GM08714 (cell line): ENCODE data around the gene BLVRB.
"Not testable (repeated sequence)": the region's sequence is repeated elsewhere in the genome, so short reads cannot be mapped to it uniquely, and the experiment has no call there.

Experiments
- H3K4me3 ChIP-seq: fragments of 200-500 bp; sonication (Bioruptor generic); 2 replicates; pipeline ENCODE4 v1.5.1; 2014; ENCODE audit warnings: mild to moderate bottlenecking, low read length, inconsistent platforms
- ZNF274 ChIP-seq: IDR thresholded peaks from 2 replicates; pipeline ENCODE4 v1.6.1; 2012; ENCODE audit warnings: mild to moderate bottlenecking, low read depth, low read length

BLVRB gene

DNA sequence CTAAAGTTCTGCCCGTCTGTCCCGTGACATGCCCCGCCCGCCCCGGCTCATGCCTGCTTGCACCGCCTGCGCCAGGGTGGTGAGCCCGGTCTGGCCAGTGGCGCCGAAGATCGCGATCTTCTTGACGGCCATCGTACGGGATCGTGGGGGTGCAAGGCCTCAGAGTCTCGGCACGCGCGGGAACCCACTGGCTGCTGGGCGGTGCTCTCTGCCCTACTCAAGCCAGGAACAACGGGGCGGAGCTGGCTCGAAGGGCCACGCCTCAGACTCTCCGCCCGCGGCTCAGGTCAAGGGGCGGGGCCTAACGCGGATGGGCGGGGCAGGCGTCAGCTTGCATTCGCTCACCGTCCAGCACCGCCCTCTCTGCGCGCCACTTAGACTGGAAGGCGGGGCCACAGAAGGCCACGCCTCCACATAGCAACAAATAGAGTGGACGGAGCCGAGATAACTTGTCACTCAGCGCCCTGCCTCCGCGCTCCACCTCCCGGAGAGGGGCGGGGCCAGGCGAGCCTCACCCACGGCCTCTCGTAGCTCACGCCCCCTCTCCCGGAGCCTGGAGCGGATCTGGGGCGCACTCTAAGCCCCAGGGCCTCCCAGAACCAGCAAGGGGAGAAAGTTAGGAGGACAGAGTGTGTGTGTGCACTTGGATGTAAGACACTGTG, at the start of gene BLVRB:
BLVRB (minus strand) TSS at position 189 of the 662 bp plus-strand sequence; CDS start at position 132, 57 bp downstream.
- TF ChIP-seq ZNF274, result no peak
- peak within 1 kb of the TSS; percentile 74 for H3K4me3 ChIP-seq

DNA sequence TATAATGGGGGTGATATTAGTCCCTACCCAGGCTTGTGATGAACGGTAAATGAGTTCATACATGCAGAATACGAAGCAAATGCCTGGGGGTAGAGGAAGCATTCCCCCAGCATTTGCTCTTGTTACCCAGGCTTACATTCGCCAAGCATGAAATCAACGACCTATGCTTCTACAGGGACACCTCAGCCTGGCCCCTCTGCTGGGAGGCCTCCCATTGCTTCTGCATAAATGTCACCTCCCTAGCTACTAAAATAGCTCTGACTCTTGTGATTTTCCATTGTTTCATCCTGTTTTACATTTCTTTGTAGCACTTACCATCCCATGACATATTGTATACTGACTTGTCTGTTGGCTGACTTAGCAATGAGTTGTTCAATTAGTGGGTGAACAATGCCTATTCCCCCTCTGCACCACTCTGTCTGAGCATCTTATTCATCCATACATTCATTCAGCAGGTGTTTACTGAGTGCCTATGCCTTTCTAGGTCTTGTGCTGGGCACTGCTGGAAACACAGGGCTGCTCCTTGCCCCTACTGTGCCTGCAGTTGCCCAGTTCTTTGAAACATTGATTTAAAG, 48.3 kb upstream of the BLVRB start:
- H3K4me3 ChIP-seq, result no peak overlapping the region
- no peak for TF ChIP-seq ZNF274

DNA sequence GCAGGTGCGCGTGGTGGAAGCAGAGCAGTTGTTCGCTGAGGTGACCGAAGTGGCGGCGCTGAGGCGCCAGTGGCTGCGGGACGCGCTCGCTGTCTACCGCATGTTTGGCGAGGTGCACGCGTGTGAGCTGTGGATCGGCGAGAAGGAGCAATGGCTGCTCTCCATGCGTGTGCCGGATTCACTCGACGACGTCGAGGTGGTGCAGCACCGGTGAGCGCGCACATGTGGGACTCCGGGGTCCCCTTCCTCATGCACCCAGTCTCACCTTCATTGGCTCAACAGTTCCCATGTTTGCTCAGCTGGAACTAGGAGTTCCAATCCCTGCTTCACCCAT, 47.8 kb upstream of the BLVRB start:
- no peak for TF ChIP-seq ZNF274
- no peak overlapping the region for H3K4me3 ChIP-seq

DNA sequence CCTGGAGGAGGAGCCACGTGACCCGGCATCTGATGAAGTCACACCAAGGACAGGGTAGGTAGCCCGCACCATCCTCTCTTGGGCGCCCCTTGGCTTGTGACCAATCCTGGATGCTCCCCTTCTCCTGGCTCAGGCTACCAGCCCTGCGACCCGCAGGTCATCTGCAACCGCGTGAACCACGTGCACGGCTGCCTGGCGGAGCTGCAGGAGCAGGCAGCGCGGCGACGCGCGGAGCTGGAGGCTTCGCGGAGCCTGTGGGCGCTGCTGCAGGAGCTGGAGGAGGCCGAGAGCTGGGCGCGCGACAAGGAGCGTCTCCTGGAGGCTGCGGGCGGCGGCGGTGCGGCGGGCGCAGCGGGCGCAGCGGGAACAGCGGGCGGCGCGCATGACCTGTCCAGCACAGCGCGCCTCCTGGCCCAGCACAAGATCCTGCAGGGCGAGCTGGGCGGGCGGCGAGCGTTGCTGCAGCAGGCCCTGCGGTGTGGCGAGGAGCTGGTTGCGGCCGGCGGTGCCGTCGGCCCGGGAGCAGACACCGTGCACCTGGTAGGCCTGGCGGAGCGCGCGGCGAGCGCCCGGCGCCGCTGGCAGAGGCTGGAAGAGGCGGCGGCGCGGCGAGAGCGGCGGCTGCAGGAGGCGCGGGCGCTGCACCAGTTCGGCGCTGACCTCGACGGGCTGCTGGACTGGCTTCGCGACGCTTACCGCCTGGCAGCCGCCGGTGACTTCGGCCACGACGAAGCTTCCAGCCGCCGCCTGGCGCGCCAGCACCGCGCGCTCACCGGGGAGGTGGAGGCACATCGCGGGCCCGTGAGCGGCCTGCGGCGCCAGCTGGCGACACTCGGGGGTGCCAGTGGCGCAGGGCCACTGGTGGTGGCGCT, 47.2 kb upstream of the BLVRB start:
- no peak overlapping the region for H3K4me3 ChIP-seq
- TF ChIP-seq ZNF274, result no peak

DNA sequence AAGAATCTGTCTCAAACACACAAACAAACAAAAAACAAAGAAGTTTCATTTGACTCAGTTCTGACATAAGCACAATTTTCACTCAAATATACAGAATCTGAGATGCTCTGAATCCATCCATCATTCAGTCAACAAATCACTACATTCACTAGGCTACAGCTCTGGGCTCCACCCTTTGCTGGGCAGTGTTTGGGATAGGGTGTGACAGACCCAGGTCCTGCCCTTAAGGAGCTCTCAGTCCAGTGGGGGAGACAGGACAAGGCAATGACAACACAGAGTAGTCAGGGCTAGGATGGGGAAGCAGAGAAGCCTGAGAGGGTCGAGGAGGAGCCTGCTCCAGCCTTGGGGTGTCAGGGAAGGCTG, 46.5 kb upstream of the BLVRB start:
- TF ChIP-seq ZNF274, result no peak
- no peak overlapping the region for H3K4me3 ChIP-seq

DNA sequence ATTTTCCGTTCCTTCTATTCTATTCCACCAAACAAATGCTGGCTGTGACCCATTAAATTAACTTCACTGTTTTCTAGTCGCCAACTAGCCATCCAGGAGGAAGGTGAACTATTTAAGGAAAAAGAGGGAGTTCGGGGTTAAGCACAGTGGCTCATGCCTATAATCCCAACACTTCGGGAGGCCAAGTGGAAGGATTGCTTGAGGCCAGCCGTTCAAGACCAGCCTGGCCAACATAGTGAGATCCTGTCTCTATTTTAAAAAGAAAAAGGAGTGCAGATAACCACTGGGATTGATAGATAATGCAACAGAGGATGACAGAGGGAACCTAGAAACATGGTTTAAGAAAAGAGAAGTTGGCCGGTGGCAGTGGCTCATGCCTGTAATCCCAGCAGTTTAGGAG, 45.9 kb upstream of the BLVRB start:
- TF ChIP-seq ZNF274, result no peak
- H3K4me3 ChIP-seq, result no peak overlapping the region

DNA sequence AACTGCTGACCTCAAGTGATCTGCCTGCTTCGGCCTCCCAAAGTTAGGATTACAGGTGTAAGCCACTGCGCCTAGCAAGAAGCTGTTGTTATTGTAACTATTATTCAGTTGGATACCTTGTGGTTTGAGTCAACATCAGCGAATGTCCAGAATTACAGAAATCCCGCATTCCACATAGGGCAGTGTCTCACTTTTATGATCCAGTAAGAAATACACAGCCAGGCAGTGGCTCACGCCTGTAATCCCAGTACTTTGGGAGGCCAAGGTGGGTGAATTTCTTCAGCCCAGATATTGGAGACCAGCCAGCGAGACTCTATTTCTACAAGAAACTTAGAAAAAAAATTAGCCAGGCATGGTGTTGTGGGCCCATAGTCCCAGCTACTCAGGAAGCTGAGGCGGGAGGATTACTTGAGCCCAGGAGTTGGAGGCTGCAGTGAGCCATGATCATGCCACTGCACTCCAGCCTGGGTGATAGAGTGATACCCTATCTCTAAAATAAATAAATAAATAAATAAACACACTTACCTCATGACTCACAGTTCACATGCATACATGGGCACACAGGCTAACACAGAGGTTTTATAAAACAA, 45.1 kb upstream of the BLVRB start:
- H3K4me3 ChIP-seq, result no peak overlapping the region
- TF ChIP-seq ZNF274, result no peak

DNA sequence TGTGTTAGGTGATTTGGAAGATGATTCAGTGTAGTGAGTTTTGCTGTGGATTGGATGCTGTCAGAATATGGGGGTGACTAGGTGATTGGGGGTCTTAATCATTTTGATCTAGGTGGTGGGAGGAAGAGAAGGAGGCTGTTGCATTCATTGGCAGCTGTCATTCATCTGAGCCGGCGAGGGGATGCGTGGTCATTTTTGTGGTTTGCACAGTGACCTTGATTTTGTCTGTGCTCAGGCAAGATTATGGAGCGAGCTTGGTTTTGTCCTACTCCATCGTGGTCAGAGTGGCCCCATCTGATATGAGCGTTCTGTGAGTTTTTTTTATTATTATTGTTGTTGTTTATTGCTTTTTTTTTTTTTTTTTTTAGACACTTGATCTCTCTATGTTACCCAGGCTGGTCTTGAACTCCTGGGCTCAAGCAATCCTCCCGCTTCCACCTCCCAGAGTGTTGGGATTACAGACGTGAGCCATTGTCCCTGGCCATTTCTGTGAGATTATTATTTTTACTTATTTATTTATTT, 43.3 kb upstream of the BLVRB start:
- no peak for TF ChIP-seq ZNF274
- H3K4me3 ChIP-seq, result no peak overlapping the region

DNA sequence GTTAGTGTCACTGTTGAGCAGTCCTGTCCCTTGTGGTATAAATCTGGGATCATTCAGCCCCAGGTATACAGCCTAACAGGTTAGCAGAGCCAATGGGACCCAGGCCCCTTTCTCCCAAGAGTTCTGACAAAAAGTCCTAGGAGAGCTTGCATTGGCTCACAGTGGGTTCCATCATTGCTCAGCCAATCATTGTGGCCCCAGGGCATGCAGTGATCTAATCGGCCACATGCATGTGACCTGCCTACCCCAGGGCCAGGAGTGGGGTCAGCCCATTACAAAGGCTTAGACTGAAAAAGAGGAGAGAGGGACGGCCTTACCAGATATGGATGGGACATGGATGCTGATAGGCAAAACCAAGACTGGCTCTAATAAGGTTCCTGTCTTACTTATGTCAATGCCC, 42.3 kb upstream of the BLVRB start:
- TF ChIP-seq ZNF274, result no peak
- H3K4me3 ChIP-seq, result no peak overlapping the region

DNA sequence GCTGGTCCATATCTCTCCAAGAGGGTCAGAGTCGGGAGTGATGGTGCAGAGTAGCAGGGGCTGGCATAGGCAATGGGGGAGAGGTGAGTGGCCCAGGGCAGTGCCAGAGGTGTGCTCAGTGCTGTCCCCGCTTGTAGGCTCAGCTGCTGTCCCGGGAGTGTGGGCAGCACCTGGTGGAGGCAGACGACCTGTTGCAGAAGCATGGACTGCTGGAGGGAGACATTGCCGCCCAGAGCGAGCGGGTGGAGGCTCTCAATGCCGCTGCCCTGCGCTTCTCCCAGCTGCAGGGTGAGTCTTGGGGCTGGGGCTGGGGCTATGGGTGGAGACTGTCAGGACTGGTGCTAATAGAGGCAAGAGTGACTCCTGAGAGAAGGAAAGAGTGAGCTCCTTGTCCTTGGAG, 40.6 kb upstream of the BLVRB start:
- TF ChIP-seq ZNF274, result no peak
- no peak overlapping the region for H3K4me3 ChIP-seq

DNA sequence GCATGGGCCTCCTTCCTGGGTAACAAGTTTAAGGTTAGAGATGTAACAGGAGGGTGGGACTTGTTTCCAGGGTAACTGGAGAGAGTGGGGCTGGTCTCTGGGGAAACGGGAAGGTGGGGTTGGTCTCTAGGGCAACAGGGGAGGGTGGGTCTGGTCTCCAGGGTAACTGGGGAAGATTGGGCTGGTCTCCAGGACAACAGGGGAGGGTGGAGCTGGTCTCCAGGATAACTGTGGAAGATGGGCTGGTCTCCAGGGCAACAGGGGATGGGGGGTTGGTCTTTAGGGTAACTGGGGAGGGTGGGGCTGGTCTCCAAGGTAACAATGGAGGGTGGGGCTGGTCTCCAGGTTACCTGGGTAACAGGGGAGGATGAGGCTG, 37.8 kb upstream of the BLVRB start:
- H3K4me3 ChIP-seq, result no peak overlapping the region
- no peak for TF ChIP-seq ZNF274

DNA sequence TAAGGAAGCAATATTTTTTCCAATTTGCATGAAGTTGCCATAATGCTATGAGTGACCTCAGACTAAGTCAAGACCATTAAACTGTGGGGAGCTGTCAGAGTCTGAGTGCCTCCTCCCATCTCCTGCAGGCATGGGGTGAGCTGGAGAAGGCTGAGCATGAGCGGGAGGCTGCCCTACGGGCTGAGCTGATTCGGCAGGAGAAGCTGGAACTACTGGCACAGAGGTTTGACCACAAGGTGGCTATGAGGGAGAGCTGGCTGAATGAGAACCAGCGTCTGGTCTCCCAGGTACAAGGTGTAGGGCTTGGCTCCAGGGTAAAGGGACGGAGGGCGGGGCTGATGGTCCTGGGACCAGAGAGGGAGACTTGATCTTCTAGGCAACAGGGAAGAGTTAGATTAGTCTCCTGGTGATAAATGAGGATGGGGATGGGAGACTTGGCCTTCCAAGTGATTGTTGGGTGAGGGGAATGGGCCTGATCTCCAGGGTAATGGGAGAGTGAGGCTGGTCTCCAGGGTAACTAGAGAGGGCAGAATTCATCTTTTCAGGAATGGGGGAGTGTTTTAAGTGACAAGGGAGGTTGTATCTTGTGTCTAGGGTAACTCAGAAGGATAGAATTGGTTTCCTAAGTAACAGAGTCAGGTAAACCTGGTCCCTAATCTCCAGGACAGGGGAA, 37.2 kb upstream of the BLVRB start:
- TF ChIP-seq ZNF274, result no peak
- H3K4me3 ChIP-seq, result no peak overlapping the region

DNA sequence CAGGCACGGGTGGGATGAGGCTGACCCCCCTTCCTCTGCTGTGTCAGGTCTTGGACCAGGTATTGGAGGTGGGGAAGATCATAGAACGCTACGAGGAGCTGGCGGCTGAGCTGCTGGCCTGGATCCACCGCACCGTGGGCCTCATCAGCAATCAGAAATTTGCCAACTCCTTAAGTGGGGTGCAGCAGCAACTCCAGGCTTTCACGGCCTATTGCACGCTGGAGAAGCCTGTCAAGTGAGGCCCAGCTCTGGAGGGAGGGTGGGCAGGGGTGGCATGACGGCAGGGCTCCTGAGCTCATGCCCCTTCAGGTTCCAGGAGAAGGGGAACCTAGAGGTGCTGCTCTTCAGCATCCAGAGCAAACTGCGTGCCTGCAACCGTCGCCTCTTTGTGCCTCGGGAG, 36.5 kb upstream of the BLVRB start:
- H3K4me3 ChIP-seq, result no peak overlapping the region
- no peak for TF ChIP-seq ZNF274

DNA sequence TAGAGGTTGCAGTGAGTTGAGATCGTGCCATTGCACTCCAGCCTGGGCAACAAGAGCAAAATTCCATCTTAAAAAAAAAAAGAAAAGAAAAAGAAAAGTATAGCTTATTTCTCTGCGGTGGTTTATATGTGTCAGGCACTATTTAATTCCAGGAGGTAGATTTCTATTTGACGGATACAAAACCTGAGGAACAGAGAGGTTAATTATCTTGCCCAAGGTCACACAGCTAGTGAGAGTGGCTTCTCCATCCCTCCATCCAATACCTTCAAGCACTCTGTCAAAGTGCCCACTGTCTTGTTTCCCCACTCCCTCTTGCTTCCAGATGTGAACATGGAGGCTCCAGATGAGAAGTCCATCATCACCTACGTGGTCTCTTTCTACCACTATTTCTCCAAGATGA, 36.1 kb upstream of the BLVRB start:
- no peak for TF ChIP-seq ZNF274
- H3K4me3 ChIP-seq, result no peak overlapping the region

DNA sequence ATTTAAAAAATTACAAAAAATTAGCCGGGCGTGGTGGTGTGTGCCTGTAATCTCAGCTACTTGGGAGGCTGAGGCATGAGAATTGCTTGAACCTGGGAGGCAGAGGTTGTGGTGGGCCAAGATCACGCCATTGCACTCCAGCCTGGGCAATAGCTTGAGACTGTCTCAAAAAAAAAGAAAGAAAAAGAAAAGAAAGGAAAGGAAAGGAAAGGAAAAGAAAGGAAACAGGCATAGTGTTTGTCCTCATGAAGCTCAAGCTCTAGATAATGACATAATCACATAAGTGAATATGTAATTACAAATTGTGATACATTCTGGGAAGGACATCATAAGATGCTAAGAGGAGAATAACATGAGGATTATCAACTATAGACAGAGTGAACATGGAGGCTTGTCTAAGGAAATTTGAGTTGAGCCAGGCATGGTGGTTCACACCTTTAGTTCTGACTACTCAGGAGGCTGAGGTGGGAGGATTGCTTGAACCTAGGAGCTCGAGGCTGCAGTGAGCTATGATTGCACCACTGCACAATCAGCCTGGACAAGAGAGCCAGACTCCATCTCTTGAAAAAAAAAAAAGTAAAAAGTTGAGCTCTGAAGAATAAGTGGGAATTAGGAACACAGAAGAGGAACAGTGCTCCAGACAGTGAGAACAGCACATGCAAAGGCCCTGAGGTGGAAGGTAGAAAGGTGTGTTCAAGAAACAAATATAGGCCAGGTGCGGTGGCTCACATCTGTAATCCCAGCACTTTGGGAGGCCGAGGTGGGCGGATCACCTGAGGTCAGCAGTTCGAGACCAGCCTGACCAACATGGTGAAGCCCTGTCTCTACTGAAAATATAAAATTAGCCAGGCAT, 35.4 kb upstream of the BLVRB start:
- not testable (repeated sequence) for H3K4me3 ChIP-seq
